Stimulated activated CD8-positive, alpha-beta memory T cell treated with anti-CD3 and anti-CD28 coated beads, Interleukin-7, amount 100 ng/mL, for 24 hours (primary cell): ENCODE results near the gene PPP4R3B.

Experiments used
- DNase-seq: peaks from one replicate; pipeline ENCODE4 v3.0.0-alpha.2; 2020; ENCODE audit warnings: low read depth

PPP4R3B gene

DNA sequence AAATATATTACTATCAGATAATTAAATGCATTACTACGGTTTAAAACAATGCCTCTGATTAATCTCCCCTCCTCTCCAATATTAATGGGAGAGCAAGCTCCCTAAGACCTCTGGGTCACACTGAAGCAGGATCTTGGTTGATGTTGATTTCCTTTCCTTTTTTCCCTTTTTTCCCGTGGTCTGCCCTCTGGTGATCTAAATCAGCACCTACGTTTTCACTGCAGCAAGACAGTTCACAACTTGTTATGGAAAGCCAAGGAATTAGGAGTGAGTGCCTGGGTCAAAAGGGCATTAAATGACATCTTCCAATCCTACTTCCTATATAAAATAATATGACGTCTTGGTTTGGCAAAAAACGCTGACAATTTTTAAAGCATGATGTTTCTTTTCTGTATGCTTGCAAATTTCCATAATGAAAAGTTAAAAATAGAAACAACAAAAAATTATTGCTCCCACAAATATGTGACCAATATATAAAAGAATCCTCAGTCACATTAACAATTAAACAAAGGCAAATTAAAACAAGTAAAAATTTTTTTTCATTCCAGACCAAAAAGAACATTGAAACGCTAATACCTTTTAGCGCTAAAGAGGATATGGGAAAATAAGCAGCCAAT, 105.8 kb downstream of the PPP4R3B start:
- DNase-seq: no peak

DNA sequence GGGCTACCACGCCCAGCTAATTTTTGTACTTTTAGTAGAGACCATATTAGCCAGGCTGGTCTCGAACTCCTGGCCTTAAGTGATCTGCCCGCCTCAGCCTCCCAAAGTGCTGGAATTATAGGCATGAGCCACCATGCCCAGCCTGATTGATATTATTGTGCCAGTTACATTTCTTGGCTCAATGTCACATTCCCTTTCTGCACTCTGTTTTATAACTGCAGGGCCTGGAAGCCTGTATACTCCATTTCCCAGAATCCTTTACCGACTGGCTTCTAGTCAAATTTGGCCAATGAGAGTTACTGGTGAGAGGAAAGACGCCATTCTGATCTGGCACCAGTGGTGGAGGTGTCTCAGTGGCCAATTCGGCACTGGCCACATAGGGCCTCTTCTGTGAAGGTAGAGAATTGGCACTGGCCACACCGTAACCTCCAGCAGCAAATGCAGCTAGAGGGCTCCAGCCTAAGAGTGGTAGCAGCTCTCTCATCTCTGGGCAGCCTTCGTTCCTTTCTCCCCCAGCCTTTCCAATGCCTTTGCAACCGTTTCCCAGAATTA, 114.8 kb downstream of the PPP4R3B start:
- no peak for DNase-seq

DNA sequence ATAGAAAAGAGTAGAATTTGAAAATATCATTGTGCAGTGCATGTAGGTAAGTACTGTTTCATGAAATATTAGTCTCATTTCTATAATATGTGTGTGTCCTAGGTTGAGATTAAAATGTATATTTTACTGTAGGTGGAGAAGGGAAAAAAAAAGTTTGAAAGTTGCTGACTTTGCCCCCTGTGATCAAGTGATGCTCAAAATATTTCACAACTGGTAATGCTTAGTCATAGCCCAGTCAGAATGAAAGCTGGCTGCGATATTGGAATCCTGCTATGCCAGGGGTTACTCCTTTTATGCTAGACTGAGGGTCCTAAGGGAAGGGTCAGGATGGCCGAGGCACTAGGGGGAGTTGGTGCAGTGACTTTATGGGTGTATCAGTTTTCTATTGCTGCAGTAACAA, 117.4 kb downstream of the PPP4R3B start:
- DNase-seq: no peak

DNA sequence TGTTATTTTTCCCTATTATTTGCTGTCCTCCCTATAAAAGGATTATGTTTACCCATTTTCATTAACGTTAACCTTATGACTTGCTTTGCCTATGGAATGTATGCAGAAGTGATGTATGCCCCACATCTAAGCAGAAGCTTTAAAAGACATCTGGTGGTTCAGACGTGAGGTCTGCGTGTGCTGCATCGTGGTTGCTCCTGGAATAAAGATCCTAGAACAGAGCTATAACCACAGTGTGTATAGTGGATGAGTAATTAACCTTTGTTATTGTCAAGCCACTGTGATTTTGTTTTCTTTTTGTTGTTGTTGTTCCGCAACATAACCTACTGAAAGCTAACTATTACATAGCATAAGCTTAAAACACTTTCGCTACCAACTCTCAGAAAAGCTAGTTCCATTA, 118.8 kb downstream of the PPP4R3B start:
- no peak for DNase-seq
